ENCODE data around the gene MAN1C1.
"Not testable (repeated sequence)": the region's sequence is repeated elsewhere in the genome, so short reads cannot be mapped to it uniquely, and the experiment has no call there.

The MAN1C1 gene

DNA sequence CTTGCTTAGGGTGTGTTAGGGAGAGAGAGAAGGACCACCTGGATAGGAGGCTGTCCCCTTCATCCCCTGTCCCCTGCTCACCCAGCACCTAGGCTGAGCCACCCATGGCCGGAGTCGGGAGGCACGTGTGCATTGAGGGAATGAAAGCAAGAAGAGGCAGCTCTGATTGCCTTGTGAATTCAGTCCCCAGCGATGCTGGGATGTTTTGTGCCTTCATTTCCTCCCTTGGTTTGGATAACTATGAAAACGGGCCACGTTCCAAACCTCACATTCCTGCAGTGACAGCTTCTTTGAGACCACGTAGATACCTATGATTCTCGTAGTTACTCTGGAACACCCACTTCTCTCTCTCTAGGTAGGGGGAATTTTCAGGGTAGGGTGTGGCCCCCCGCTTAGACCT lies 67.1 kb downstream of the MAN1C1 start:
- DNase-seq = no peak

DNA sequence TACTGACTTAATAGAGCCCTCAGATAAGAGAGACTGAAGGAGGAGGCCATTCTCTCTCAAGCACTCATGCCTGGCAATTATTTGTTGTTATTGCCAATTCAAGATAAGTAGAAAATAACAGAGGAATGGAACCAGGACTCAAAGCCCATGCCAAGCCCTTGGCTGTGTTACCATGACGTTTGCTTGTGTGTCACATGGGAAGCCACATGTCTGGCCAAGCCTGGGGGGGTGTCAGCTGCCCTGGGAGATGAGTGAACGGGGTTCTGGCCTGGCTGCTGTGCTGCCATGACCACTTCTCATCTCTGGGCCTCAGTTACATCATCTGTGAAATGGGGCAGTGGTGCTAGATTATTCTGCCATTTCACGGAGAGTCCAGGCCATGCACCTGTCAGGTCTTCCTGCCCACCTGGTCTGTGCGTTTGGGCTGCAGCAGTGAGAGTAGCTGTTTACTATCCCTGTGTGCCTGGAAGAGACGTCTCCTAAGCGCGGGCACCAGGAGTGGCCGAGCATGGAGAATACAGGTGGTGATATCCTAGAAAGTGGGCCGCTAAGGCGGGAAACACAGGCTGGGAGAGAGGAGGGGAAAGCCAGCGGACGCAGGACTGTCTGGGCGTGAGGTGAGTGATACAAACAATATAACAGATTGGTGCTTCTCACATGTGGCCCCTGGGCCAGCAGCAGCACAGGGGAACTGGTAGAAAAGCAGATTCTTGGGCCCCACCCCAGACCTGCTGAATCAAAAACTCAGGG lies 67.8 kb downstream of the MAN1C1 start:
- no peak for DNase-seq

DNA sequence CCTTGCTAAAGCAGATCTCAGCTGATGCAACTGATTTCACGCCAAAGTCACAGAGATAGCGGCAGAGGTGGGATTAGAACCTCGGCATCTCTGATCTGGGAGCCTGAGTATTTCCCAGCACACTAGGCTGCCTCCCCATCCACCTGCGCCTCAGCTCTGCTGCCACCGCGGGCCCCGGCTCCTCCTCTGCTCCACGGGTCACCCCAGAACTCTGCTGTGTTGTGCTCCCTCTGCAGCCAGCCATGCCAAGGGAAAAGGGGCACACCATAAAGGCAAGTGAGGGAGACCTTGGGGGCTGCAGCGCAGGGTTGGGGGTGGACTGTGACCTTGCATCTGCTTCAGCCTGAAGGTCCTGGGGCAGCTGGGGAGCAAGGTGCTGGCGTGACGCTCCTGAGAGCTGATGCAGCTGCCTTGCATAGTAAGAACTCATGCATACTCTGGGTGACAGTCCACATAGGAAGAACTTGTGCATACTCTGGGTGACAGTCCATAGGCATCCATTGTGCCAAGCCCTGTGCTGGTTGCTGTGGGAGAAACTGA lies 68.7 kb downstream of the MAN1C1 start:
- no peak for DNase-seq

- DNase-seq = no peak
Measured at GRCh38 chr1:25685938-25686665, 69.5 kb downstream of the MAN1C1 start.

DNA sequence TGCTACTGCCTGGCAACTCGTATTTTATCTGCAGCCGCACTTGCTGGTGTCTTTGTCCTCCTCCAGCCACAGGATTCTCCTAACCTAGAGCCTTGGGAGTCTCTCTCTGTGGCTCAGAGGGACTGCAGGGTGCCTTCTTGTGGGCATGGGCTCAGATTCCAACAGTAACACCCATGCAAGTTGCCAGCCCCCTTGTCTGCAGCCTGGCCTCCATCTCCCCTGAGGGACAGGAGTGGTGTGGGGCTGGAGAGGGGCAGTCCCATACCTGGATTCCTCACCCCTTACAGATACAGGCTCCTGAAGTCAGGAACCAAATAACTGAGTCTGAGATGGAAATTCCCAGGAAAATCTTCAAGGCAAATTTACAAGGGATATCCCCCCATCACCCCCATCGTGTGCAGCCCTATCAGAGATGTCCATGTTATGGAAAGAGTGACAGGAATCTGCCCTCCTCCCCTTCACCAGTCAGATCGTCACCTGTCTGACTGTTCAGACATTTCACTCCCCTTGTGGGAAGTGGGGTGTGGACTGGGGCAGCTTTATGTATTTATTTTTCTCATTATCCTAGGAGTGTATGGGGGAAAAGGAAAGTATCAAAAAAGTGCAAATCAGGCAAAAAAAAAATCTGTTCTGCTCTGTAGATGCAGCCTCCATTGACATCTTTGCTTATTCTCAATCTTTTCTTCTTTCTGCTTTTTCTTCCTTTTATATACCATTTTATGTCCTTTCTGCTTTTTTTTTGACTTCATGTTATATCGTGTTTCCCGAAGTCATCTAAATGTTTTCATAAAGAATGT lies 70.8 kb downstream of the MAN1C1 start:
- no peak for DNase-seq

- DNase-seq = no peak
Measured at GRCh38 chr1:25688390-25689119, 72.0 kb downstream of the MAN1C1 start.

DNA sequence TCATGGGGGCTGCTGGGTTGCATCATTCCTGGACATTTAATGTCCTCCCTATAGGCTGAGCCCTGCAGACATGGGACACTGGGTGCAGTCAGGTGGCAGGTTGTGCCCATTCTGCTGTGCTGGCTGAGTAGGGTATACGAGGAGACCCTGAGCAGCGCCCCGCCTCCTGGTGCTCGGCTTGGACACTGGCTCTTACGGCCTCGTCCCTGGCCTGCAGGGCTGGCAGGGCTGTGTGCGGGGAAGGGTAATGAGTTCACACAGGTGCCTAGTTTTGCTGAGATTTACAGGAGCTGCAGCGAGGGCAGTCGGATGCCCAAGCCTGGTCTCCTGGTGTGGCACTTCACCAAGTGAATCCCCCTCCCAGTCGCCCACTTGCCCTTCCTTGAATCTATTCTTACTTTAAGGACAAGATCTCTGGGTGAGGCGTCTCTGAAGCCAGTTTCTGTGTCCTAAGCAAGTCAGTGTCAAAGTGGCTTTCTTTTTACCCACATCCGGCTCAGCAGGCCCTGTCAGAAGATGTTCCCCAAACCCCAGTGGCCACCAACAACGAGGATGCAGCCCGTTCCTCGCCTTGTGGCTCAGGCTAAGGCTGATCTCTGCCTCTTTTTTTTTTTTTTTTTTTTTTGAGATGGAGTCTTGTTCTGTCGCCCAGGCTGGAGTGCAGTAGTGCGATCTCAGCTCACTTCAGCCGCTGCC lies 73.2 kb downstream of the MAN1C1 start:
- DNase-seq = no peak

- DNase-seq = no peak
Measured at GRCh38 chr1:25690396-25690956, 73.9 kb downstream of the MAN1C1 start.

DNA sequence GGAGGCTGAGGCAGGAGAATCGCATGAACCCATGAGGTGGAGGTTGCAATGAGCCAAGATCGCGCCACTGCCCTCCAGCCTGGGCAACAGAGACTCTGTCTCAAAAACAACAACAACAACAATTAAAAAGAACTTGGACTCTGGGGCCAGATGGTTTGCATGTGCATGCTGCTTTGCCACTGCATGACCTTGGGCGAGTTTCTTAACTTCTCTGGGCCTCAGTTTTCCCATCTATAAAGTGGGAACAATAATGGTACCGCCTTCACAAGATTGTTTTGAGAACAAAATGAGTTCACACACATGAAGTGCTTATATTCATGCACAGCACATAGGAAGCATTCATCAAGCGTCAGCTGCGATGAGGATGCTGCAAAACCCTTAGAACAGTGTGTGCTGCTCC lies 74.6 kb downstream of the MAN1C1 start:
- DNase-seq = no peak

DNA sequence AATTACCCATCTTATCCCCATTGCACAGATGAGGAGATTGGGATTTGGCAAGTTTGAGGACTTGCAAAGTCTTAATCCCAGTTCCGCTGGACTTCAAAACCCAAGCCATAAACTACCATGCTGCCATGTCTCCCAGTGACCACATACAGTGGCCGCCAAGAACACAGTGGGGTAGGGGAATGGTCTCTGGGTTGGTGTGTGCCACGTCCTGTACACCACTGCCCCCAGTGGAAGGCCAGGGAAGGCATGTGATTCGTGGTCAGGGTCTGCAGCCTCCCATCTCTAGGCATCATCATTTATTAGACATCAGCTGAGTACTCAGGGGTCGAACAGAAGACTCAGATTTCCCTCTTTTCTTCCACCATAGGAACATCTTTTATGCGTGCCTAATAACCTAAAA lies 76.0 kb downstream of the MAN1C1 start:
- no peak for DNase-seq

- DNase-seq = no peak
Measured at GRCh38 chr1:25694167-25695007, 77.8 kb downstream of the MAN1C1 start.

GRCh38 chr1:25695090-25695770 lies 78.6 kb downstream of the MAN1C1 start:
- no peak for DNase-seq

- DNase-seq = no peak
Measured at GRCh38 chr1:25695771-25696311, 79.2 kb downstream of the MAN1C1 start.

DNA sequence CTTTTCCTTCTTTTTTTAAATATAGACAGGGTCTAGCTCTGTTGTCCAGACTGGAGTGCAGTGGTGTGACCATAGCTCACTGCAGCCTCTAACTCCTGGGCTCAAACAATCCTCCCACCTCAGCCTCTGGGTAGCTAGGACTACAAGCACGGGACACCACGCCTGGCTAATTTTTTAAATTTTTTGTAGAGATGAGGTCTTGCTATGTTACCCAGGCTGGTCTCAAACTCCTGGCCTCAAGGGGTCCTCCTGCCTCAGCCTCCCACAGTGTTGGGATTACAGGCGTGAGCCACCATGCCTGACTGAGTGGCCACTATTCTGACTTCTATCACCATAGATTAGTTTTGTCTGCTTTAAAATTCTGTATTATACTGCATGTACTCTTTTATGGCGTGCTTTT lies 80.1 kb downstream of the MAN1C1 start:
- not testable (repeated sequence) for DNase-seq

DNA sequence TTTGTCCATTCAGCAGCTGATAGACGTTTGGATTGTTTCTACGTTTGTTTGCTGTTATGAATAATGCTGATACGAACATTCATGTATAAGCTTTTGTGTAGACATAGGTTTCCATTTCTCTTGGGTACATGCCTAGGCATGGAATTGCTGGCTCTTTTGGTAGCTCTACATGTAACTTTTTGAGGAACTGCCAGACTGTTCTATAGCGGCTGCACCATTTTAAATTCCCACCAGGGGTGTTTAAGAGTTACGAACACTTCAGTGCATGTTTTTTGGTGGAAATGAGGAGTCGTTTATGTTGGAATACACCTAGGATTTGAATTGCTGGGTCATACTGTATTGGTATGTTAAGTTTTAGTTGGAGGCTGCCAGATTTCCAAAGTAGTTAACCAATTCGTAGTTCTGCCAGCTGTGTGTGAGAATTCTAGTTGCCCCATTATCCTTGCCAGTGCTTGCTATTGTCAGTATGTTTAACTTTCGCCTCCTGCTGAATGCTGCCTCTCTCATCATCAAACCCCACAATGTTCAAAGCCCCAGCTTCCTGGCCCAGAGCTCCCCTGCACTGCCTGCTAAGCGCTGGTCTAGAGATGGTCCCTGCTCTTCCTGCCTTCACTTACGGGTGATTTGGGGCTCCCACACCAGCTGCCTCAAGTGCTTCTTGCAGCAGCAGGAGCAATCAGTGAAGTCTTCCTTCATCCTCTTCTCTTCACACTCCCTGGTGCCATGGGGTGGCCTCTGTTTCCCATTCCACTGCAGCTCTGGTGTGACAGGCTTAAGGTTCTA lies 81.0 kb downstream of the MAN1C1 start:
- DNase-seq = peak; percentile 21

DNA sequence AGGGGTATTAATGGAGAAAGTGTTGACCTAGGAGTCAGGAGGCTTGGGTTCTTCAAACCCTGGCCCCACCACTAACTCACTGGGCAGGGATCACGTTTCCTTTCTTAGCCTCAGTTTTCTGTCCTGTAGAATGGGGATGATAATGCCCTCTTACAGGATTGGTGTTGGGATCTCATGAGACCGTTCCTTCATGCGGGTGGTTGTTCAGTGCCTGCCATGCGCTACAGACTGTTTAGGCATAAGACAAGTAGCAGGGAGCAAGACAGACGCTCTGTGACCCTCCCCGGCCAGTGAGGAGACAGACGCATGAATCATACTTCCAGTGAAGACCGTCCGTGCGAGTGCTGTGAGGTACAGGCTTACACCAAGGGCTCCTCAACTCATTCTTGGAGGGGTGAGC lies 81.7 kb downstream of the MAN1C1 start:
- no peak for DNase-seq

DNA sequence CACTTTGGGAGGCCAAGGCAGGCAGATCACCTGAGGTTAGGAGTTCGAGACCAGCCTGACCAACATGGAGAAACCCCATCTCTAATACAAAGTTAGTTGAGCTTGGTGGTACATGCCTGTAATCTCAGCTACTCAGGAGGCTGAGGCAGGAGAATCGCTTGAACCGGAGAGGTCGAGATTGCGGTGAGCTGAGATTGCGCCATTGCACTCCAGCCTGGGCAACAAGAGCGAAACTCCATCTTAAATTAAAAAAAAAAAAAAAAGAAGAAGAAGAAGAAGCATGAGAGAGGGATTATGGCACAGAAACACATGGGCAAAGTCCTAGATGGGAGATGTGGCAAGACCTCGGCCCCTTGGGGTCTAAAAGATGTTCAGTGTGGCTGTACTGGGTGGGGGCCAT lies 82.5 kb downstream of the MAN1C1 start:
- DNase-seq = not testable (repeated sequence)

- DNase-seq = peak; percentile 79
Measured at GRCh38 chr1:25699500-25700143, 83.0 kb downstream of the MAN1C1 start.

DNA sequence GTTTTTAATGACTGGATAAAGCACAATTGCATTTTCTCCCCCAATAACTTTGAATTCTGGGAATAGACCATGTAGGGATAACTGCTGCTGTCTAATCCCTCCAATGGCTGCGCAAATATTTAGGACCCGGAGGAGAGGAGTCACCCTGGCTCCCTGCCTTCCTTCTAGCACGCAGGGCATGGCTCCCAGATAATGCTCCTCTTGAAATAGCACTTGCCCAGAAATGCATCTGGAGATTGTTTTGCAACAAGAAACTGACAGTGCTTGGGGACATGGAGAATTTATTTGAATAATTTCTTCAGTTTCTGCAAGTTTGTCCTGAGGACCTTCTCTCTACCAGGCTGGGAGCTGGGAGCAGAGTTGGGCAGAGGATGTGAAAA lies 83.5 kb downstream of the MAN1C1 start:
- no peak for DNase-seq
